NCI-H1417 (cell line): Measurements from ENCODE around the gene VAPB.

Source experiments
- DNase-seq, 3 experiments: peaks; one replicate each; lab custom pipeline; 2025; lab: John Stamatoyannopoulos, UW

VAPB gene

DNA sequence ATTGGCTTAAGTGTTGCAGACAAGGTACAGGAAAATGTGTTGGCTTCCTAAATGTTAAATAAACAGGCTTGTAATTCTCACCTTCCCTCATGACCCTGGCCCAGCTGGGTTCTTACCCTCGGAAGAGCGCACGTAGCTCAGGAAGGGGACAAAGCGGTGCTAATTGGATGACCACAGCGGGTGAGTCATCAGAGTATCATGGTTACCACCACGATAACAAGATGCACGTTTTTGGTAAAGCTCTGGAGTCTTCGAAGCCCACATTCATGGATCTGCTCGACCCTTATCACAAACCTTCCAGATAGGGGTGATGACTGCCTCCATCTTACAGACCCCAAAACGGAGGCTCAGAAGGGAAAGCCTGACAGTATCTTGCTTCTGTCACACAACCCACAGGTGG, 93.4 kb downstream of the VAPB start:
- DNase-seq = no peak

DNA sequence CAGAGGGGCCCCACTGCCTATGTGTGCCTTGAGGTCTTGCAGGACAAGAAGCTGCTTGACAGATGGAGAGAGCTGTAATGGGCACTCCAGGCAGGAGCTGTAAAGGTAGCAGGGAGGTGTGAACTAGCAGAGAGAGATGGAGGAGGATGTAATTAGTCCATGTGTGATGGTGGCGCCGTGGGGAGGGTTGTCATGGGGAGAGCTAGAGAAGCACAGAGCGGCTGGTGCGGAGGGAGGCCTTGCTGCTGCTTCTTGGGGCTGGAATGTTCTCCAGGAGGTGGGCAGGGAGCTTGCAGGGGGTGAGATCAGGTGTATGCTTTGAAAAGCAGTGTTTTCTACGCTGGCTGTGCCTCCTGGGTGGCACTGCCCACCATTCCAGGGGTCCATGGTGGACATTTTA, 94.0 kb downstream of the VAPB start:
- DNase-seq = no peak

DNA sequence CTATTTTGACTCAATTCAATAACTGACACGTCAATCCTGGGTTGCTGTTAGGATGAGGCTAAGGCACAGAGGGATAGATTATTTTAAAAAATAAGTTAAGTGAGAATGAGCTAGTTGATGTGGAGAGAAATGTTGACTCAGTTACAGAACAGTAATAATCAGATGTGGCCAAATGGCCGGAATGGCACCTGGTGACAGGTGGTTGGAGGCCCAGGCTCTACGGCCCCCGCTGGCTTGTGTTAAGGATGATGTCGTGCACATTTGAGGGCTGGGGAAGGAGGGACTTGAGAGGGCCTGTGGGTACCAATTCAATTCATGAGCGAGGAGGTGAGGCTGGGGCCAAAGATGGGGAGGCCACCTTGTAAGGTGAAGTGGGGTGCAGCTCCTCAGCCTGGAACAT, 94.4 kb downstream of the VAPB start:
- DNase-seq = no peak

DNA sequence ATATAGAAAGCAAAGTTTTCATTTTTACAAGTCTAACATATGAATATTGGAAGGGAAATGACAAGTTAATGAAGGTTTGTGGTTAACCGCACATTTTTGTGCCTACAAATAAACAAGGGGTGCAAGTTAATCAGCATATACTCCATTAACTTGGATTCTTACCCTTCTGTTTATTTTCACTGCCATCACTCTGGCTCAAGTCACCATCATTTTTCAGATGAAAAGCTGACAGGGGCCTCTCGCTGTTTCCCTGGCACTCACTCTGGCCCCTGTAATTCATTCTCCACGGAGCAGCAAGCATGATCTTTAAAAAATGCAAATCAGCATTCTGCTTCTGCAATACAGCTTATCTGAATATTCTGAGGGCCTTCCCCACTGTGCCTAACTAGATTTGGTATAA, 96.4 kb downstream of the VAPB start:
- DNase-seq = no peak

- DNase-seq = no peak
These were observed 97.2 kb downstream of the VAPB start for GRCh38 chr20:58486207-58486606.

DNA sequence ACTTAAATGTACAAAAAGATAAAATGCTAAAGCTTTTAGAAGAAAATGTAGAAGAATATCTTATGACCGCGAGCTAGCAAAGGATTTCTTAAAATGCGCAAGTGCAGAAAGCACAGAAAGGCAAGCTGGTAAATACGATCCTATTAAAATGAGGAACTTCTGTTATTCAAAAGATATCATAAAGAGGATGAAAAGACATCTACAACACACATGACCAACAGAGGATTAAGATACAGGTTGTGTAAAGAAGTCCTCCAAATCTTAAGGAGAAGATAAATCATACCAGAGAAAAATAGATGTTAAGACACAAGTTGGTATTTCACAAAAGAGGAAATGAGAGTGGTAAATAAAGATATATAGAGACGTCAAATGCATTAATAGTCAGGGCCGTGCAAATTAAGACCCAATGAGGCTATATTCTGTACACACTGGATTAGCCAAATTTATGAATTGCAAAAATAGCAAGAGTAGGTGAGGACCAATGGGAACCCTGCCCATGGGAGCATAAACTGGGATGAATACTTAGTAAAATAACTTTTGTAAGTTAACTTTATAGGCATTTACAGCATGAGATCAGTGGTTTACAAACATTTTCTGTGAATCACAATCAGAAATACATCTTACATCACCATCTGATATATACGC, 103.2 kb downstream of the VAPB start:
- no peak for DNase-seq

- DNase-seq = no peak
These were observed 103.9 kb downstream of the VAPB start for GRCh38 chr20:58492795-58493524.

DNA sequence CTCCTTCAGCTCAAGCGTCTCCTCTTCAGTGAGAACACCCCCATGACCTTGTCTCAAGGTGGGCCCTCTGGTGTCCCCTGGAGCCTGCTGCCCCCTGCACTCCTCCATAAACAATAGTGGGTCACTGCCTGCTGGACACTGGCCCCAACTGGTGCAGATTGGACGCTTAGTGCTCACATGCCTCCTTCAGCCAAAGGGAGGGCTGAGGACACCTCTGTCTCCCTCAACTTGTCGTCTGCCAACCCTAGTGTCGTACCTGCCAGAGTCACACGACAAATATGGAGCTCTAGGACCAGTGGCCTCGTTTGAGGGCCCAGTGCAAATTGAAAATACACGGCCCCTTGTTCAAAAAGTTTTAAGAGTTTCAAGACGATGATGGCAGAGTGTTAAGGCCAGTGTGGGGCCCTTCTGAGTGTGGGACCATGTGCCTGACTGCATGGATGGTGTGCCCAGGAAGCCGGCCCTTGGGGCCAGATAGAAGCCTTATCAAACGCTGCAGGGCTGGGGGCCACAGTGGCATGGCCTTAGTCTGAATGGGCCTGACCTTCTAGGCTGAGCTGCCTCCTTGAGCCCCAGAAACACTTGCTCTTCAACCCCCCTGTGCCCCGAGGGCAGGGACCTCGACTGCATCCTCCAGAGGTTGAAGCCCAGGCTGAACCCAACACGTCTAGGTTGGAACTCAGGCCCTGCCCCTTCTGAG, 106.0 kb downstream of the VAPB start:
- no peak for DNase-seq

DNA sequence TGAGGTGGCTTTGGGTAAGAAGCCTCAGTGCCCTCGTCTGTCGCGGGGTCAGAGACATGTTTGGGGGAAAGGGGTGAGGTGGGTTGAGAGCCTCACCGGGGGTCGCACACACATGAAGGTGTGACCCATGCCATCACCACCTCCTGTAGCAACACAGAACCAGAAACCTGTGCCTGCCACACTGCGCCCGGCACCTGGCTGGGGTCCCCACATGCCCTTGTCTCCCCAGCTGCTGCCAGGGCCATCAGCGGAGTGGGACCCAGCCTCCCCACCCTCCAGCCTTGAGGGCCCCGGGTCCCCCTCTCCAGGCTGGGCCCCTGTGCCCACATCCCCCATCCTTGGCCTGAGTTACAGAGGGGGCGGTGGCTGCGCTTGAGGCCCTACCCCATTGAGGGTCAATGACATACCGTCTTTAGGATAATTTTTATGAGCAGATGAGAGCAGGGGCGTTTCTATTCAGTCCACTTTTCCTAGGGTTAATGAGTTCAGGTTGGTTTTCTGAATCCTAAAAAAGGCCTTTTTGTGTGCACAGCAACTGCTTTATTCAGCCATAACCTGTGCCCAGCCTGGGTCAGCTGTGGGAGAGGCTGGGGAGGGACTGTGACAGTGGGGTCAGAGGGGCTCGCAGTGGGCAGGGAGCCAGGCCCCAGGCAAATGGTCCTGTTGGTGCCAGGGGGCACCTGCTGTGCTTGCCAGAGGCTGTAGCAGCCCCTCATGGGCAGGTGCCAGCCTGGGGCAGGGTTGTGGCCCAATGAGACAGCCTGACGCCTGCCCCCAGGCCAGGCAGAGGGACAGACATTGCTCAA, 106.8 kb downstream of the VAPB start:
- no peak for DNase-seq

DNA sequence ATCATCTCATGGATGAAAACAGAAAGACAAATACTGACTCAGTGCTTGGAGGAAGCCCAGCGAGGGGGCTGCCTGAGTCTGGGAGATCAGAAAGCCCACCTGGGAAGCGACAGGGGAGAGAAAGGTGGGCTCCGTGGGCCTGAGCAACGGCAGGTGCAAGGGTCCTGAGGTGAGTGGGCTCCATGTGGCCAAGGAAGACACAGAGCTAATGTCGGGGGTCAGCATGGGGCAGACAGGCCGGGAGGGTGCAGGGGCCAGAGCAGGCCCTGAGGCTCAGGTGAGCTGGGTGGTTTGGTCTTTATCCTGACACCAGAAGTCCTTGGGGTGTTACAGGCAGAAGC, 107.4 kb downstream of the VAPB start:
- DNase-seq = no peak

- no peak for DNase-seq
These were observed 108.1 kb downstream of the VAPB start for GRCh38 chr20:58497076-58497641.

- no peak for DNase-seq
These were observed 108.9 kb downstream of the VAPB start for GRCh38 chr20:58497724-58498469.

DNA sequence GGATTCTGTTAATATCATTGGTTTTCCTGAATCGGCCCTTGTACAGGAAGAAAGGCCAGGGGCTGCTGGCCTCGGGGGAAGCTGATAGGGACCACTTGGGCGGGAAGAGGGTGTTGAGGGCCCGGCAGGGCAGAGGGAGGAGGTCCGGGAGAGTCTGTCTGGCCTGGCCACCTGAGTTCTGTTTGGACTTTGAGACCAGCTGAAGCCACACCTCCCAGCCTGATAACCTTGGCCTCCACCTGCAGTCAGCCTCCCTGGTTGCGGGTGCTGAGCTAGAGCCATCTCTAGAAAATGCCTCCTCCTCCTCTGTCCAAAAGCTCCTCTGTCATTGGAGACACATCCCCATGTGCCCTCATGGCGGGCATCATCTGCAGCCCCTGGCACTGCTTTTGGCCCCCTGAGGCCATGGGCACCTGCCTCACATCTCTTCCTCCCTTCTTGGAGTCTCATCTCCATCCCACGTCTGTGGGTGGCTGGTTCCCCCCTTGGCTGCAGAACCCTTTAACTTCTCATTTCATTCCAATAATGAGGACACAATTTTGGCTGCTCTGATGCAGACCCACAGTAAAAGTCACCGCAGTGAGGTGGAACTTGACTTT, 109.5 kb downstream of the VAPB start:
- no peak for DNase-seq

DNA sequence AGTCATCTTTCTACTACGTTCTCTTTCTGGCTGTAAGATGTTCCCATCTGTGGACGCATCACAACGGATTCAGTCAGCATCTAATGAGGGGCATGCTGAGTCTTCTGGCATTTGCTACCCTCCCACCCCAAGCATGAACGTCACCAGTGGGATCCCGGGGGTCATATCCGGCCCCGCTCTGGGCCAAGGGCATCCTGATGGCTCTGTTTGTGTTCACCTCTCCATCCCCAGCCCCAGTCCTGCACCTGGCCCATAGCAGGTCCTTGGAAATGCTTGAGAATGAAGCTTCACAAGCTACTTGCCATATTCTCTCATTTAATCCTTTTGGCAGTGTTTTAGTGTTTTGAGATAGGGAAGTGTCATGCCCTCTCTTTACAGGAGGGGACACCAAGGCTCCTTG, 111.2 kb downstream of the VAPB start:
- DNase-seq = no peak
